CD4-positive, alpha-beta T cell (primary cell): ENCODE results near the gene PDIK1L. TPM values are rescaled to one million over a fixed set of nuclear protein-coding genes. Genes with fewer than 3 reads are reported as not detected.

Experiments used
- ATAC-seq: fragments of 200-7000 bp; cut with Tn5 transposase; one replicate; pipeline ENCODE4 v1.10.0; 2022; ENCODE audit warnings: mild to moderate bottlenecking; ENCODE audit not compliant: poor library complexity
- CTCF ChIA-PET: fragments of 350-600 bp; sonication (Branson Sonifier 250); formaldehyde crosslinking; loops from one replicate; lab custom pipeline; 2021; ENCODE audit warnings: antibody characterized with exemption, inconsistent platforms; lab: Charles Lee
- POLR2A ChIA-PET: fragments of 350-600 bp; sonication (Branson Sonifier 250); formaldehyde crosslinking; loops from one replicate; lab custom pipeline; 2021; ENCODE audit warnings: antibody characterized with exemption, inconsistent platforms; lab: Charles Lee
- DNase-seq, 14 experiments: peaks; one replicate each; pipeline ENCODE4 v3.0.0-alpha.2; 2013 to 2020; ENCODE audit warnings: mixed read lengths in 2 of 14
- H3K27ac ChIP-seq, 2 donors: one replicate each; pipeline versions ENCODE4 v1.5.1 to v1.7.0; 2013; ENCODE audit warnings: low read length in 2 of 2, low read depth in 1 of 2, mild to moderate bottlenecking in 1 of 2
- H3K27me3 ChIP-seq, 2 experiments: 1 replicate in 1 of 2; 2 replicates in 1 of 2; pipeline versions ENCODE4 v1.6.1 to v1.7.0; 2013; ENCODE audit warnings: low read length in 2 of 2, control low read depth in 1 of 2, mild to moderate bottlenecking in 1 of 2, moderate library complexity in 1 of 2; ENCODE audit not compliant: insufficient read depth in 2 of 2, control insufficient read depth in 1 of 2
- H3K36me3 ChIP-seq: one replicate; pipeline ENCODE4 v1.6.1; 2013; ENCODE audit warnings: low read length, control low read depth; ENCODE audit not compliant: insufficient read depth
- H3K4me1 ChIP-seq: one replicate; pipeline ENCODE4 v1.6.1; 2013; ENCODE audit warnings: low read length, control low read depth; ENCODE audit not compliant: insufficient read depth
- H3K4me3 ChIP-seq: one replicate; pipeline ENCODE4 v1.5.1; 2013; ENCODE audit warnings: mild to moderate bottlenecking, low read length, moderate library complexity
- H3K9me3 ChIP-seq, 2 experiments: 1 replicate in 1 of 2; 2 replicates in 1 of 2; pipeline versions ENCODE4 v1.6.1 to v1.7.0; 2013; ENCODE audit warnings: low read length in 2 of 2, mild to moderate bottlenecking in 2 of 2, control low read depth in 1 of 2, moderate library complexity in 1 of 2; ENCODE audit not compliant: control insufficient read depth in 1 of 2, insufficient read depth in 1 of 2
- H3K27ac Mint-ChIP-seq: one replicate; pipeline ENCODE4 v1.8.0; 2020; ENCODE audit warnings: mixed read lengths
- H3K27me3 Mint-ChIP-seq: one replicate; pipeline ENCODE4 v1.8.0; 2021; ENCODE audit warnings: mixed read lengths
- H3K36me3 Mint-ChIP-seq: one replicate; pipeline ENCODE4 v1.8.0; 2021; ENCODE audit warnings: low read depth, mixed read lengths
- H3K4me1 Mint-ChIP-seq: one replicate; pipeline ENCODE4 v1.8.0; 2021; ENCODE audit warnings: low read depth, mixed read lengths
- H3K4me3 Mint-ChIP-seq: one replicate; pipeline ENCODE4 v1.8.0; 2020; ENCODE audit warnings: mild to moderate bottlenecking, mixed read lengths
- H3K9me3 Mint-ChIP-seq: one replicate; pipeline ENCODE4 v1.8.0; 2020; ENCODE audit warnings: mixed read lengths
- intact Hi-C, 2 experiments: fragments of 100-400 bp; cut with DNase I in 1 of 2; cut with micrococcal nuclease in 1 of 2; formaldehyde crosslinking; loops; one replicate each; pipeline versions ENCODE4 v1.15.1 to v1.9.0; 2023 to 2025; cut with DNase I, micrococcal nuclease
- total RNA-seq, 174 experiments: library from RNA in 2 of 174; stranded (reverse) in 2 of 174; gene quantifications; one replicate each; pipeline ENCODE4 v1.2.3 and lab custom pipeline; 2021 to 2026
- TF ChIP-seq, protein P1 (sequence below): fragments of 200-600 bp; IDR thresholded peaks from one replicate; pipeline ENCODE4 v1.8.0; 2022; ENCODE audit warnings: antibody characterized with exemption, mild to moderate bottlenecking

The PDIK1L gene
- total RNA-seq, 2 experiments from 2014 or later, result 9.5 to 9.9 TPM

DNA sequence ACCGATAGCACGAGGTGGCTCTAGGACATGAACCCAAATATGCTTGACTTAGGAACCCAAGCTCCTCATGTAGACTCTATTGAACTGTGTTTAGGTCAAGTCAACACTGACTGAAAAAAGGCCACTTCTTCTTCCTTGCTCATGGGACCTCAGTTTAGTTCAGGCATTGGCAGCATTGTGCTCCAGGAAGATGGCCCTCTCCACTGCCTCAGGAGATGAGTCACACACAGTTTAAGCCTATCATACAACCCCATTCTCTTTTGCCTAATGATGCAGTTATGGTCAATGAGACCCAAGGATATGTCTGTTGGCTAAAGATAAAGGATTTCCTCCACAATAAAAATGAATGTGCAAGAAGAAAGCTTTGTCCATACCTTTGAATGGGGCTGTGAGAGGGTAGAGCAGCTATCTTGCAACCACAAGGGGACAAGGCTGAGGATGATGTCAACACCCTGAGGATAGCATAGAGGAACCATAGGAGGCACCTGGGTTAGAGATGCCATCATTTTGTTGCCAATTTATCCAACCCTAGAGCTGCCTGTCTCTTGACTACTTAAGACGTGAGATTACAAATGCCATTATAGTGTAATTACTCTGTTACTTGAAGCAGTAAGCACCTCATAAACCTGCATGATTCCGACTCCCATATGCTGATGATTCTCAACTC, 41.2 kb upstream of the PDIK1L start:
- DNase-seq (no peak), ATAC-seq (no peak)
- no peak overlapping the region for H3K27ac ChIP-seq
- intact Hi-C loops, result no loop called here
- TF ChIP-seq, protein P1, sequence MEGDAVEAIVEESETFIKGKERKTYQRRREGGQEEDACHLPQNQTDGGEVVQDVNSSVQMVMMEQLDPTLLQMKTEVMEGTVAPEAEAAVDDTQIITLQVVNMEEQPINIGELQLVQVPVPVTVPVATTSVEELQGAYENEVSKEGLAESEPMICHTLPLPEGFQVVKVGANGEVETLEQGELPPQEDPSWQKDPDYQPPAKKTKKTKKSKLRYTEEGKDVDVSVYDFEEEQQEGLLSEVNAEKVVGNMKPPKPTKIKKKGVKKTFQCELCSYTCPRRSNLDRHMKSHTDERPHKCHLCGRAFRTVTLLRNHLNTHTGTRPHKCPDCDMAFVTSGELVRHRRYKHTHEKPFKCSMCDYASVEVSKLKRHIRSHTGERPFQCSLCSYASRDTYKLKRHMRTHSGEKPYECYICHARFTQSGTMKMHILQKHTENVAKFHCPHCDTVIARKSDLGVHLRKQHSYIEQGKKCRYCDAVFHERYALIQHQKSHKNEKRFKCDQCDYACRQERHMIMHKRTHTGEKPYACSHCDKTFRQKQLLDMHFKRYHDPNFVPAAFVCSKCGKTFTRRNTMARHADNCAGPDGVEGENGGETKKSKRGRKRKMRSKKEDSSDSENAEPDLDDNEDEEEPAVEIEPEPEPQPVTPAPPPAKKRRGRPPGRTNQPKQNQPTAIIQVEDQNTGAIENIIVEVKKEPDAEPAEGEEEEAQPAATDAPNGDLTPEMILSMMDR, result no peak
- ChIA-PET POLR2A (no interaction called here), CTCF (no interaction called here)
- peaks cover 0 to 8% of the 10 kb centered on the region in 2 experiments for H3K27me3 ChIP-seq
- H3K4me3 ChIP-seq, result no peak overlapping the region
- no peaks in the 10 kb centered on the region for H3K36me3 ChIP-seq
- no peak overlapping the region for H3K4me3 Mint-ChIP-seq
- no peaks in the 10 kb centered on the region for H3K9me3 Mint-ChIP-seq
- H3K9me3 ChIP-seq, result no peaks in the 10 kb centered on the region
- peaks cover under 1% of the 10 kb centered on the region for H3K4me1 ChIP-seq
- H3K36me3 Mint-ChIP-seq, result no peaks in the 10 kb centered on the region
- H3K4me1 Mint-ChIP-seq, result peaks cover 1% of the 10 kb centered on the region
- H3K27ac Mint-ChIP-seq, result no peak overlapping the region
- H3K27me3 Mint-ChIP-seq, result peaks cover 10% of the 10 kb centered on the region

DNA sequence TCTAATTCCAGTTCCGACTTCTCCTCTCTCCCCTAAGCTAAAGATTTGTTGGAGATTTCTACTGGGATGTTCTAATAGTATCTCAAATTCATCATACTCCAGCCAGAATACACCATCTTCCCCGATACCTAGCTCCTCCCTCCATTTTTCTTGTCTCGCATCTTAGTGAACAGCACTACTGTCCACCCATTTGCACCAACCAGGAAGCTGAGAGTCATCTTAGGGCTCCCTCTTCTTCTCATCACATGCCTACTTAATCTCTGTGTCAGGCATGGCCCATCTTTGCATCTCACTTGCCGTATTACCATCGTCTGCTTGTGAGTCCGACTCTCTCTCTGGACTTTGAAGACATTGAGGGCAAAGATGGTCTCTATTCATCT, 40.7 kb upstream of the PDIK1L start:
- Mint-ChIP-seq H3K27ac (no peak overlapping the region), H3K4me1 (peaks cover 7% of the 10 kb centered on the region), H3K36me3 (no peaks in the 10 kb centered on the region), H3K9me3 (no peaks in the 10 kb centered on the region), H3K27me3 (peaks cover 10% of the 10 kb centered on the region), H3K4me3 (no peak overlapping the region)
- DNase-seq (no peak), ATAC-seq (no peak)
- peaks cover 5% of the 10 kb centered on the region for H3K4me1 ChIP-seq
- H3K9me3 ChIP-seq, result no peaks in the 10 kb centered on the region
- CTCF ChIA-PET, result no interaction called here
- H3K36me3 ChIP-seq, result no peaks in the 10 kb centered on the region
- POLR2A ChIA-PET, result no interaction called here
- TF ChIP-seq, protein P1, result no peak
- H3K27ac ChIP-seq, result no peak overlapping the region
- intact Hi-C loops, result no loop called here
- H3K4me3 ChIP-seq, result no peak overlapping the region
- peaks cover 0 to 11% of the 10 kb centered on the region in 2 experiments for H3K27me3 ChIP-seq

DNA sequence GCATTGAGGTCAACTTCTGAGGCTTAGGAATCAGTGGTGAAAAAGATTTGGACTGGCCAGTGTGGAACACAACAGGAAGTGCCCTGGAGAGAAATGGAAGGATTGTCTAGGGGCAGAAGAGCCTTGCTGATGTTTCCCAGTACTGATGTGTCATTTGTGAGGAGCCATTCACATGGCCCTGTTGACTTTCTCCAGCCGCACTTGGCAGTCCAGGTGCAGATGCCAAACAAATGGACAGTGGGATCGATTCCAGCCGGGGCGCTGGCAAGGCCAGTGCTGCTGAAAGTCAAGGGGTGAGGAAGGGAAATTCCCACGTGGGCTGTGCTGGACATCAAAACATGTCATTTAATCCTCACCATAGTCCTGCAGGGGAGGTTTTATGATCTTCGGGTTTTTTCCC, 39.3 kb upstream of the PDIK1L start:
- DNase-seq (no peak), ATAC-seq (no peak)
- TF ChIP-seq, protein P1, result no peak
- peaks cover 0 to 11% of the 10 kb centered on the region in 2 experiments for H3K27me3 ChIP-seq
- H3K4me1 ChIP-seq, result peaks cover 7% of the 10 kb centered on the region
- H3K27ac ChIP-seq, result no peak overlapping the region
- peaks cover 0 to 3% of the 10 kb centered on the region in 2 experiments for H3K9me3 ChIP-seq
- H3K36me3 ChIP-seq, result no peaks in the 10 kb centered on the region
- intact Hi-C loops, result no loop called here
- no peaks in the 10 kb centered on the region for H3K9me3 Mint-ChIP-seq
- no peak overlapping the region for H3K4me3 ChIP-seq
- POLR2A ChIA-PET, result no interaction called here
- peaks cover 8% of the 10 kb centered on the region for H3K4me1 Mint-ChIP-seq
- H3K27ac Mint-ChIP-seq, result no peak overlapping the region
- H3K27me3 Mint-ChIP-seq, result peaks cover 10% of the 10 kb centered on the region
- CTCF ChIA-PET, result no interaction called here
- no peaks in the 10 kb centered on the region for H3K36me3 Mint-ChIP-seq
- H3K4me3 Mint-ChIP-seq, result no peak overlapping the region
